Astrocyte of the spinal cord (primary cell): ENCODE measurements around the gene GABRB1.

ENCODE experiments used
- DNase-seq: peaks from one replicate; pipeline ENCODE4 v3.0.0; 2011; ENCODE audit warnings: low read depth, low spot score
- H3K4me3 ChIP-seq: 2 replicates; pipeline ENCODE4 v1.5.1; 2011; ENCODE audit warnings: low read depth, mild to moderate bottlenecking, low read length, moderate library complexity
- CTCF ChIP-seq: IDR thresholded peaks from 2 replicates; pipeline ENCODE4 v1.5.1; 2012; ENCODE audit warnings: low read depth, mild to moderate bottlenecking, low read length, inconsistent platforms
- in situ Hi-C: cut with HindIII; loops from 2 replicates; pipeline ENCODE4 v1.10.0; 2017; ENCODE audit warnings: low sequenced_read_pairs

Gene GABRB1

GRCh38 chr4:47057991-47058390, 26.6 kb downstream of the GABRB1 start:
- in situ Hi-C loops, result no loop called here
- TF ChIP-seq CTCF, result no peak
- no peak overlapping the region for H3K4me3 ChIP-seq
- no peak for DNase-seq

- no peak for DNase-seq
- in situ Hi-C loops, result no loop called here
- TF ChIP-seq CTCF, result no peak
- H3K4me3 ChIP-seq, result no peak overlapping the region
Measured at GRCh38 chr4:47060561-47060960, 29.2 kb downstream of the GABRB1 start.

- no peak for TF ChIP-seq CTCF
- H3K4me3 ChIP-seq, result no peak overlapping the region
- peak; percentile 78 for DNase-seq
- in situ Hi-C loops, result no loop called here
Measured at GRCh38 chr4:47061435-47061834, 30.1 kb downstream of the GABRB1 start.

- TF ChIP-seq CTCF, result no peak
- no peak for DNase-seq
- in situ Hi-C loops, result no loop called here
- H3K4me3 ChIP-seq, result no peak overlapping the region
Measured at GRCh38 chr4:47065051-47065481, 33.7 kb downstream of the GABRB1 start.

- no peak for TF ChIP-seq CTCF
Measured at GRCh38 chr4:47068986-47069385, 37.6 kb downstream of the GABRB1 start.

GRCh38 chr4:47071901-47072341, 40.6 kb downstream of the GABRB1 start:
- no peak overlapping the region for H3K4me3 ChIP-seq
- no peak for TF ChIP-seq CTCF
- in situ Hi-C loops, result no loop called here
- peak; percentile 84 for DNase-seq

More at GRCh38 chr4:47068986-47069385, 37.6 kb downstream of the GABRB1 start:
- peak; percentile 44 for DNase-seq
- H3K4me3 ChIP-seq, result no peak overlapping the region
- in situ Hi-C loops, result no loop called here

GRCh38 chr4:47073647-47074046, 42.3 kb downstream of the GABRB1 start:
- H3K4me3 ChIP-seq, result no peak overlapping the region

More at GRCh38 chr4:47073647-47074046, 42.3 kb downstream of the GABRB1 start:
- in situ Hi-C loops, result no loop called here
- DNase-seq, result no peak
- TF ChIP-seq CTCF, result no peak
